ENCODE data around the gene AKT3.

DNA sequence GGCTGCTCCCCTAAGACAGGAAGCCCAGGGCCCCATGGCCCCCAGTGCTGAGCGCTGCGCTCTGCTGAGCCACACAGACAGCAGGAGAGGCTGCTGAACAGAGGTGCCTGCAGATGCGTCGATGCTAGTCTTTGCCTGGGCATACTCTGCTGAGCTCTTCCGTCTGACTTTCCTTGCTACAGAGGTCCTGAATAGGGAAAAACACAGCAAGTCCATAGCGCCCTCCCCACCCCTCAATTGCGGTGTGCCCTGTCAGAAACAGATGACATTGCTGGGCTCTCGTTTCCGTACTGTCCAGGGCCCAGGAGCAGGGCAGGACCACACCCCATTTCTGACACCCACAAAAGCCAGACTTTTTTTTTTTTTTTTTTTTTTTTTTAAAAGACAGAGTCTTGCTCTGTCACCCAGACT lies 341.7 kb downstream of the AKT3 start:
- no peak for TF ChIP-seq CTCF (IDR thresholded peaks at IDR 0.05; ENCODE audit: poor library complexity)
- no peak for TF ChIP-seq EZH2 (IDR thresholded peaks at IDR 0.05; ENCODE audit: borderline replicate concordance)
- no peak for TF ChIP-seq EZH2phosphoT487 (IDR thresholded peaks at IDR 0.05; ENCODE audit: low read depth, severe bottlenecking, unreplicated experiment)
